Glomerular visceral epithelial cell (primary cell): ENCODE data around the gene CTAG1A.
"Not testable (repeated sequence)": the region's sequence is repeated elsewhere in the genome, so short reads cannot be mapped to it uniquely, and the experiment has no call there.

Experiments used
- DNase-seq: peaks from one replicate; pipeline ENCODE4 v3.0.0-alpha.2; 2016; ENCODE audit errors: extremely low spot score

The CTAG1A gene

DNA sequence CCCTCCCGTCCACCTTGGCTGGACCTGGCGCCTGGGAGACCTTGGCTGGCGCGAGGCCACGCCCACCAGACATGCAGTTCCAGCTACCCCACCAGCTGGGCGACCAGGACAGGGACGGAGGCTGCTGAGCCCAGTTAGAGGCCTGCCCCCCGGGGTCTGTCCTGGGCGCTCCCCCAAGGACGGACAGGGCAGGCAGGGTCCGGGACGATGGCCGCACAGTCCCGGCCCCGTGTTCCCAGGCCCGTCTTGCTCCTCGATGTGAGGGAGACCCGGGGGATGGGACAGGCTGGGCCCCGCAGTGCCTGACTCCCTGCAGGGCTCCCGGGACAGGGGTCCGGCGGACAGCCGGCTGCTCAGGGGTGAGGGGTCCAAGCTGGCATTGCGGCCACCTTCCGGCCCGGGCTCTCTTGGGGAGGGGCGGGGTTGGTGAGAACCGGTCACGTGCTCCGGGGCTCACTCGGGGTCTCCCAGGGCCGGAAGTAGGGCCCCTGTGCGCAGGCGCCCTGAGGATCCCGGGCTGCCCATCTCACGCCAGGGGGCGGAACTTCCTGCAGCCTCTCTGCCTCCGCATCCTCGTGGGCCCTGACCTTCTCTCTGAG lies at the start of gene CTAG1A:
Gene CTAG1A, plus strand, starts transcription at position 549 of the 599 bp plus-strand sequence. CDS start 74 bp downstream, outside the sequence.
- DNase-seq = not testable (repeated sequence)

- DNase-seq = no peak
These were observed 49.0 kb upstream of the CTAG1A start for GRCh38 chrX:154535892-154536291.

DNA sequence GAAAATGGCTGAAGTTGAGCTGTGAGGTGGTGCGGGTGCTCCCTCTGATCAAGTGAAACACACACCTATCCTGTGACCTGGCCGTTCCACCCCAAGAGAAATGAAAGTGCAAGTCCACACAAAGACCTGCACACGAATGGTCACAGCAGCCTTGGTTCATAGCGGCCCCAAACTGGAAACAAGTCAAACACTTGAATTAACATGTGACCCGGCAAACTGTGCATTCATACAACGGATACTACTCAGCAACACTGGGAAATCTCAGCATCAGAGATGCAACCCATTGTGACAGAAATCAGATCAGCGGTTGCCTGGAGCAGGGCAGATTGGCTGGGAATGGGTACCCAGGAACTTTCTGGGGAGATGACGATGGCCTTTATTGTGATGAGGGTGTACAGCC lies 45.9 kb upstream of the CTAG1A start:
- DNase-seq = no peak

DNA sequence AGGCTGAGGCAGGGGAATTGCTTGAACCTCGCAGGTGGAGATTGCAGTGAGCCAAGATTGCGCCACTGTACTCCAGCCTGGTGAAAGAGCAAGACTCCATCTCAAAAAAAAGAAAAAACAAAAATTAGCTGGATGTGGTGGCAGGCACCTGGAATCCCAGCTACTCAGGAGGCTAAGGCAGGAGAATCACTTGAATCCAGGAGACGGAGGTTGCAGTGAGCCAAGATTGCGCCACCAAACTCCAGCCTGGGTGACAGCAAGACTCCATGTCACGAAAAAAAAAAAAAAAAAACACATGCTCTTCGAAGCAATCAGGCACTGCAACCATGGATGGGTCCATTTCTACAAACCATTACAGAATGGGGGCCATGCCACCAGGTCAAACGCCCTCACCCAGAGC lies 44.6 kb upstream of the CTAG1A start:
- DNase-seq = not testable (repeated sequence)

DNA sequence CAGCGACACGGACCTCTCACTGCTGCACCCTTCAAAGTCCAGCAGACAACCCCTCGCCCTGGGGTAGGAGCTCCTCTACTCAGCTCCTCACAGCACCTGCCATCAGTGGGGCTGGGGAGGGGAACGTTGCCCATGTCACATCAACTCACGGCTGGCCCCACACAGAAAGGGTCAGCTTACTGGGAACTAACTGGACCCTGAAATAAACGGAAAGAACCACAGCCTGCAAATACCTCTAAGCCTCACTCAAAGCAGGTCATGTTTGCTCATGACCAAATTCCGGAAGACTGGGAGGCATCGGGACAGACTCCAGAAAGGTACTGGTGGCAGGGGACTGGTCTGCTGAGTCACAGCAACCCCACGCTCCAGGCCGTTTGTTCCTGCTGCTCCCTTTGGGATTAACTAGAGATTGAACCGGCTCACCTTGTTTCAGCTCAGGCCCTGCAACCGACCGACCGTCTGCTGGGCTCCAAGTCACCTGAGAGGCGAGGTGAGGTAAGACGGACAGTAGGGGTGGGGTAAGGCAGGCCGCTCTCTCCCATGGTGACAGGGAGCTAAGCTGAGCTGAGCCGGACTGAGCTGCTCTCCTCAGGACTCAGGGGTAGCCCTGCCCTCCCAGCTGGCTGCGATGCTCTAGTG lies 43.9 kb upstream of the CTAG1A start:
- DNase-seq = no peak

- no peak for DNase-seq
These were observed 43.4 kb upstream of the CTAG1A start for GRCh38 chrX:154541589-154541895.

- peak; percentile 90 for DNase-seq
These were observed 42.8 kb upstream of the CTAG1A start for GRCh38 chrX:154541896-154542722.

DNA sequence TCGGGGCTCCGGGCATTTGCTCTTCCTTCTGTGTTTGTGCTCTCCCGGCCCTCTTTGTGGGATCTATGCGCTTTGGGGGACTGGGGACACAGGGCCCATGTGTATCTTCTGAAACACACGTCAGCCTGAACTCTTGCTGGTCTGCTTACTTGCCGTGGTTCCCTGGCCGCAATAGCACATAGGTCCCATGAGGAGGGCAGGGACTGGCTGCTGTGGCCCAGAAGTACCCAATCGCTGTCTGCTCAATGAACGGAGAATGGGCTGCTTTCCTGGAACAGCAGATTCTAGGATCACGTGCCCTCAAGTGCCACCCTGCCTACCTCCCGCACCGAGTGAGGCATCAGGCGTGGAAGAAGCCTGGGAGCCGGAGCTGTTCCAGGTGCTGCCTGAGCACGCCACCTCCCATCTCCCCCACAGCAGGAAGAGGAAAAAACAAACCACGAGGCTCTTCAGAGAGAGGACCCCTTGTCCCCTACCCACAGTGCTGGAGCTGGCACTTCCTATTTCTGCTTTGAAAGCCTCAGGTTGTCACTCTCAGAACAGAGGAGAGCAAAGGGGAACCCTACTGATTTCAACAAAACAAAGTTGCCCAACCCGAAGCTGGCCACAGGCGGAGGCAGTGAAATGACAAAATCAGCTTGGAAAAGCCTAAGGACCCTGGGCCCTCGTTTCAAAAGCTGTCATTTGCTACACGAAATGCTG lies 42.1 kb upstream of the CTAG1A start:
- no peak for DNase-seq

DNA sequence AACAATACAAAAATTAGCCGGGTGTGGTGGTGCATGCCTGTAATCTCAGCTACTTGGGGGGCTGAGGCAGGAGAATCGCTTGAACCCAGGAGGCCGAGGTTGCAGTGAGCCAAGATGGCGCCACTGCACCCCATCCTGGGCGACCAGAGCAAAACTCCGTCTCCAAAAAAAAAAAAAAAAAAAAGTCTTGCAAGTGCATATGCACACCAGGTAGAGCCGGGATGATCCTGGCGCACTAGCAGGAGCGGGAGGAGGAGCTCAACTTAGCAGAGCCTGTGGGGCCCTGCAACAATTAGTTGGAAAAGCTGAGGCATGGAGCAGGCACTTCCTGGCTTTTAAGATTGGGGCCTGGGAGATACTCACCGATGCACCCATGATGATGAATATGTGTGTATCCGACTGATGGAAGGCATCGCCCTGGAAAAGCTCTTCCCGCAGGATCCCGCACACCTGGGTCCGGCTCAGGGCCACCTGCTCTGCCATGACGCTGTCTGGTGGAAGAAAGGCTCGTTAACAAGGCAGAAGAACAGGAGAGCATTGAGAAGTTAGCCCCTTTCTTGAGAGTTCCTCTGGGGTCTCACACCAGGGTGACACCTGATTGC lies 39.2 kb upstream of the CTAG1A start:
- no peak for DNase-seq

DNA sequence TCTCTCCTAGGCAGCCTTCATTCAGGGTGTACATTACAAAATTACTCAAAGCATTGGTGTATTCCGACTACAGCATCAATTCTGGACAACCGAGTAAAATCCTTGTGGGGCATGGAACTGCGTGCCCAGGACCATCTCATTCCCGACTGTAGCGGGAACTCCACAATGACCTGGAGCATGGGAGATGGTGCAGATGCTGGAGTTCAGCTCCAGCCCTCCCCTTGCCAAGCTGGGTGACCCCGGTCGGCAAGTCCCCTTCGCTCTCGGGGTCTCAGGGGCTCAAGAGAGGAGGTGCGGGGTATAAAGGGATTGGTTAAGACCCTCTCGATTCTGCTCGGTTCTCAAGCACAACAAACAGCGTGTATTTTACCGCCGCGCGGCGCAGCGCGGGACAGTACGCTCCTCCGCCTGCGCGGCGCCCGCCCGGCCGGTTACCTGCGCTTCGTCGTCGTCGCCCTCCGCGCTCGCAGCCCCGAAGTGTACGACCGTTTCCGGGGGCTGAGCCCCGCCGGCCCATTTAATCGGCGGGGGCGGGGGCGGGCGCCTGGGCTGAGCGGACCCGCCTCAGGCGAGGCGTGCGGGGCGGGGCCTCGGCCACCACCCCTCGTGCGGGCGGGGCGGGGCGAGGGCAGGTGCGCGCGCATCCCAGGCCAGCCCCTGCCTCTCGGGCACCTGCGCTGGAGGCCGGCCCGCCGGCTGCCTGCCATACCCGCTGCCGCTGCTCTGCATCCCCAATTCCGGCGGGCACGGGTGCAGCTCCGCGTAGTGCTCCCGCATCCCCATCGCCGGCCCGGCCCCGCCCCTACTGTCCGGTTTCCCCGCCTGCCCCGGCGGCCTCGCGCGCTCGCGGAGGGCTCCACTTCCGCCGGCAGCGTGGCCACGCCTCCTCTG lies 38.3 kb upstream of the CTAG1A start, which contains the start of gene G6PD:
Gene G6PD, minus strand, starts transcription at position 493 of the 891 bp plus-strand sequence. CDS start 691 bp downstream, outside the sequence.
- DNase-seq = peak; percentile 81

DNA sequence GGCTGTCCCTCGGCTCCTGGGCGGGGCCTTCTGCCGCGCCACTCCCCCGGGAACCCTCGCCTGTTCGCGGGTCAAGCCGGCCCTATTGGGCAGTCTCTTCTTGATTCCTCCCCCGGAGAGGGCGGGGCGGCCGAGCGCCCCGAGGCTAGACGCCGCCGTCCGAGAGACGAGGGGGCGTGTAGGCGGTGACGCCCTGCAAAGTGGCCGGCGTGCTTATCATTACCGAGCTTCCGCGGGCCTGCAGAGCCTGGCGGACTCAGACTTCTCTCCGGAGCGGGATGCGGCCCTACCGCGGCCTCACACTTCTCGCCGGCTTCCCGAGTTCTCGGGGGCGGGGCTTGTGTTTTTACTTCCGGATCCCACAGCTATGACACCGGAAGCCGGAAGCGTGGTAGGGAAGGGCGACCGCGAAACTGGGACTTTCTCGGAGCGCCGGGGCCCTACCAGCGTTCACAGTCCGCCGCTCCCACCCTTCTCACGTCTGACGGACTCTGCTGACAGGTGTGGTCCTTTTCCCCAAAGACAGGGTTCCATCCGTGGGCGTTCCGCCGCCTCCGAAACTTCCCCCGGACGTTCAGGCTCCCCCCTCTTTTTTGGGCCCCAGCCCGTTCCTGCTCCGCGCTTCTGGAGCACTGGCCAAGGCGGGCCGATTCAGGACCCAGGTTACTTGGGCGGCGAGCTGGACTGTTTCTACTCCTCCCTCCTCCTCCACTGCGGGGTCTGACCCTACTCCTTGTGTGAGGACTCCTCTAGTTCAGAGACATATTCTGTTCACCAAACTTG lies 37.5 kb upstream of the CTAG1A start, which contains the start of gene IKBKG:
Gene IKBKG, plus strand, starts transcription at position 376 of the 783 bp plus-strand sequence. CDS start 4,383 bp downstream, outside the sequence.
- peak; percentile 90 for DNase-seq

GRCh38 chrX:154548028-154548316 lies 37.0 kb upstream of the CTAG1A start:
- DNase-seq = no peak

DNA sequence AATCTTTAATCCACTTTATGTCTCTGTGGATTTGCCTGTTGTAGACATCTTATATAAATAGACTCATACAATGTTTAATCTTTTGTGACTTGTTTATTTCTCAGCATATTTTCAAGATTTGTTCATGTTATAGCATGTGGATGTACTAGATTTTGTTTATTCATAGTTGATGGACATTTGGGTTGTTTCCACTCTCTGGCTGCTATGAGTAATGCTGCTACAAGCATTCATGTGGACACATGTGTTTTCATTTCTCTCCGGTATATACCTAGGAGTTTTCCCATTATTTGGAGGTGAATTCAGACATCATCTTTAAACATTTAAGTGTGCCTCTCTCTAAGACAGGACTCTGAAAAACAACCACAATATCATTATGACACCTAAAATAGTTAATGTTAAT lies 35.2 kb upstream of the CTAG1A start:
- no peak for DNase-seq

- DNase-seq = not testable (repeated sequence)
These were observed 32.7 kb upstream of the CTAG1A start for GRCh38 chrX:154552112-154552806.

DNA sequence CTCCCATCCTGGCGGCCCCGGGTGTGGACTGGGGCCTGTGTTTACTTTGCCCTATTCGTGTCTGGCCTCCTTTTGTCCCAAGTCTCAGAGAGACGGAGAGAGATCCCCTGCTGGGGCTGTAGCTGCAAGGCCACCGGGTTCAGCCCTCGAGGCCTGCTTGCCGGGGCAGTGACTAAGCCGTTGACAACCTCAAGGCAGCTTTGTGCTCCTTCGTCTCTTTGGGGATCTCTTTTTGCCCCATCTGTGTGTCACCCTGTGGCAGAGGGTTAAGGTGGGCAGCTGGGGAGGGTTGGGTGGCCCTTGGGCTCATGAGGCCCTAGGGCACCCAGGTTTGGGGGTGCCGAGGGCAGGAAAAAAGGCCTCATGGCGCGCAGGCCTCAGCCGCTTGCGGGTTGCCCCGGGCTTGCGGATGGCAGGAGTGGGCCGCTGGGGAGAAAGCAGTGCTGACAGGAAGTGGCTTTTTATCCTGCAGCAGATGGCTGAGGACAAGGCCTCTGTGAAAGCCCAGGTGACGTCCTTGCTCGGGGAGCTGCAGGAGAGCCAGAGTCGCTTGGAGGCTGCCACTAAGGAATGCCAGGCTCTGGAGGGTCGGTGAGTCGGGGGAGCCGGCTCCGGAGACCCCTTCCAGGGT lies 26.8 kb upstream of the CTAG1A start:
- DNase-seq = not testable (repeated sequence)

DNA sequence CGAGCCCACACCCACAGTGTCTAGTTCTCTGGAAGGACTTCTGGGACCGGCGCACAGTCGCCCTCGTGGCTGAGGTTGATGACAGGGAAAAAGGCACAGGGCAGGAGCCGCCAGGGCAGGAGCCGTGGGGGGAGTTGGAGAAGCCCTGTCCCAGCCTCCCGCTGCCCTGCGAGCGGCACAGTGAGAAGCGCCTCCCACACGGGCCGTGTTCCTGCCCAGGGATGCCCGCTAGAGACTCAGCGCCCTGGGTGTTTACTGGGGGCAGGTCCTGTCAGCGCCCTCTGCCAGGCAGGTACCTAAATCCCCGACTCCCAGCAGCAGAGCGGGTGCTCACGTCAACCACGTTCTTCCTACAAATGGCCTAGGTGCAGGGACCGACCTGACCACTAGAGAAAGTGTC lies 26.0 kb upstream of the CTAG1A start:
- DNase-seq = not testable (repeated sequence)

DNA sequence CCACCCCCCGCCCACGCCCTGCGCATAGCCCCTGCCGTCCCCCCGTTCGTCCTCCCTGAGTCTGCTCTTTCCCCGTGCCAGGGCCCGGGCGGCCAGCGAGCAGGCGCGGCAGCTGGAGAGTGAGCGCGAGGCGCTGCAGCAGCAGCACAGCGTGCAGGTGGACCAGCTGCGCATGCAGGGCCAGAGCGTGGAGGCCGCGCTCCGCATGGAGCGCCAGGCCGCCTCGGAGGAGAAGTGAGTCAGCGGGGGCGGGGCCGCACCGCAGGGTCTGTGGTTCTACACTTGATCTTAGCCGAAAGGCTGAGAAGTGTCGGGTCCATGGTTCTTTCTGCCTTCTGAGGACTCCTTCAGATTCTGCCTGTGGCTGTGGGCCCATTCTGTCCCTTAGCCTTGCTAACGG lies 24.6 kb upstream of the CTAG1A start:
- not testable (repeated sequence) for DNase-seq

GRCh38 chrX:154562295-154562694 lies 22.6 kb upstream of the CTAG1A start:
- not testable (repeated sequence) for DNase-seq

DNA sequence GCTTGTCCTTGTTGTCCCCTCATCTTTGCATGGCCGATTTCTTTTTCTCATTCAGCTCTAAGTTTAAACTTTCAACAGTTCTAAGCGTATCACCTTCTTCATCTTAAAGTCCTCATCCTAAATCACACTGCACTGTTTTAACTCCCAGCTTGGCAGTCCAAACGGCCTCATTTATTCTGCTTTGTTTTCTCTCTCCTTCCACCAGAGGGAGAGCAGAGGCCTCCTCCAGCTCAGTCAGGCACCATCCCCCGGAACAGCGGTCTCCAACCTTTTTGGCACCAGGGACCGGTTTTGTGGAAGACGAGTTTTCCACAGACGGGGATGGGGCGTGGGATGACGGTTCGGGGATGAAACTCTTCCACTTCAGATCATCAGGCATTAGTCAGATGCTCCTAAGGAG lies 14.6 kb upstream of the CTAG1A start:
- not testable (repeated sequence) for DNase-seq
